GM12878 (cell line): ENCODE data around the gene MLST8. TPM values are rescaled to one million over a fixed set of nuclear protein-coding genes. Genes with fewer than 3 reads are reported as not detected.

Source experiments
- ATAC-seq: fragments of 200-7000 bp; cut with Tn5 transposase; 3 replicates; pipeline ENCODE4 v1.9.1; 2020; ENCODE audit warnings: mild to moderate bottlenecking, moderate library complexity
- BruUV-seq: library from RNA; stranded (reverse); fragments of 400-500 nt; replicated peaks from 2 replicates; lab custom pipeline; 2021; lab: Mats Ljungman, UMichigan
- CTCF ChIA-PET: fragments of 300-600 bp; sonication (Branson Sonifier 250); formaldehyde crosslinking; extraction: SDS; loops from one replicate; lab custom pipeline; 2021; ENCODE audit warnings: inconsistent platforms; lab: Yijun Ruan, JAX
- POLR2A ChIA-PET: fragments of 350-600 bp; formaldehyde crosslinking; extraction: SDS; loops from one replicate; lab custom pipeline; 2021; ENCODE audit warnings: inconsistent platforms; lab: Charles Lee
- RAD21 ChIA-PET: fragments of 300-600 bp; sonication (Branson Sonifier 250); formaldehyde crosslinking; loops from one replicate; lab custom pipeline; 2023; ENCODE audit warnings: antibody characterized with exemption; ENCODE audit not compliant: unreplicated experiment; lab: Charles Lee
- SMC1A ChIA-PET: fragments of 300-600 bp; sonication (Branson Sonifier 250); formaldehyde crosslinking; loops from one replicate; lab custom pipeline; 2023; ENCODE audit not compliant: unreplicated experiment, uncharacterized antibody; lab: Charles Lee
- DNase-seq: peaks from one replicate; pipeline ENCODE4 v3.0.0-alpha.2; 2011; ENCODE audit warnings: low read depth, low spot score
- FAIRE-seq: peaks from 3 replicates; lab custom pipeline; 2011; peaks lifted over from hg19 to GRCh38; lab: Jason Lieb, UNC
- H2AFZ ChIP-seq: 2 replicates; pipeline ENCODE4 v1.6.0; 2011; ENCODE audit warnings: low read depth, low read length, control low read depth; ENCODE audit not compliant: control insufficient read depth
- H3K27ac ChIP-seq: 2 replicates; pipeline ENCODE4 v1.5.1; 2011; ENCODE audit warnings: control low read depth; ENCODE audit not compliant: control insufficient read depth, insufficient read depth
- H3K27me3 ChIP-seq, 2 experiments: replicated peaks in 1 of 2; 2 replicates each; pipeline versions ENCODE4 v1.6.0 to v1.6.1; 2011; ENCODE audit warnings: low read length in 1 of 2; ENCODE audit not compliant: control insufficient read depth in 2 of 2, insufficient read depth in 2 of 2
- H3K36me3 ChIP-seq, 2 experiments: 2 replicates each; pipeline ENCODE4 v1.5.1; 2011; ENCODE audit warnings: low read length in 1 of 2; ENCODE audit not compliant: control insufficient read depth in 2 of 2, insufficient read depth in 2 of 2
- H3K4me1 ChIP-seq: 2 replicates; pipeline ENCODE4 v1.6.1; 2011; ENCODE audit warnings: mild to moderate bottlenecking, low read length, moderate library complexity, mixed read lengths; ENCODE audit not compliant: control insufficient read depth, insufficient read depth
- H3K4me2 ChIP-seq: 2 replicates; pipeline ENCODE4 v1.6.0; 2011; ENCODE audit warnings: control low read depth; ENCODE audit not compliant: control insufficient read depth, insufficient read depth
- H3K4me3 ChIP-seq: fragments of 200-600 bp; sonication (generic); 2 replicates; pipeline ENCODE4 v1.5.1; 2016
- H3K79me2 ChIP-seq: 2 replicates; pipeline ENCODE4 v1.6.0; 2011; ENCODE audit warnings: low read length; ENCODE audit not compliant: control insufficient read depth, insufficient read depth
- H3K9ac ChIP-seq: 2 replicates; pipeline ENCODE4 v1.8.0; 2011; ENCODE audit warnings: low read length, control low read depth, mixed read lengths; ENCODE audit not compliant: control insufficient read depth, insufficient read depth
- H3K9me3 ChIP-seq: replicated peaks from 3 replicates; pipeline ENCODE4 v1.5.1; 2011; ENCODE audit warnings: mild to moderate bottlenecking, low read length; ENCODE audit not compliant: control insufficient read depth, insufficient read depth
- H4K20me1 ChIP-seq: 2 replicates; pipeline ENCODE4 v1.6.0; 2011; ENCODE audit not compliant: control insufficient read depth, insufficient read depth
- CBFB ChIP-seq: IDR thresholded peaks from 2 replicates; pipeline ENCODE4 v1.6.1; 2016; ENCODE audit warnings: antibody characterized with exemption, low read depth
- CBX3 ChIP-seq: fragments of 200-600 bp; sonication (generic); IDR thresholded peaks from 2 replicates; pipeline ENCODE4 v1.6.1; 2016; ENCODE audit warnings: low read depth, borderline replicate concordance
- FOS ChIP-seq: IDR thresholded peaks from 3 replicates; pipeline ENCODE4 v1.6.1; 2011; ENCODE audit warnings: borderline replicate concordance; ENCODE audit not compliant: insufficient read length; ENCODE audit errors: extremely low read depth
- MTA2 ChIP-seq: fragments of 450-650 bp; IDR thresholded peaks from 2 replicates; pipeline ENCODE4 v1.6.1; 2016; ENCODE audit warnings: low read depth, mild to moderate bottlenecking, moderate library complexity
- NR2F1 ChIP-seq: fragments of 450-650 bp; conservative IDR thresholded peaks from 2 replicates; pipeline ENCODE4 v1.6.1; 2017; ENCODE audit warnings: mild to moderate bottlenecking
- TARDBP ChIP-seq: IDR thresholded peaks from 2 replicates; pipeline ENCODE4 v1.6.1; 2016; ENCODE audit warnings: borderline replicate concordance
- TCF7 ChIP-seq: IDR thresholded peaks from 2 replicates; pipeline ENCODE4 v1.6.1; 2014; ENCODE audit warnings: antibody characterized with exemption, borderline replicate concordance
- WRNIP1 ChIP-seq: IDR thresholded peaks from 2 replicates; pipeline ENCODE4 v1.6.1; 2011; ENCODE audit warnings: low read depth, low read length, improper control_type of control experiment, borderline replicate concordance
- ZNF274 ChIP-seq: IDR thresholded peaks from one replicate; pipeline ENCODE4 v1.8.0; 2011; ENCODE audit not compliant: insufficient read length, insufficient read depth
- WGBS: methylation state at CpG from one replicate; pipeline ENCODE4 v1.1.6; 2016; ENCODE audit warnings: low lambda C conversion rate; ENCODE audit not compliant: insufficient replicate concordance, insufficient coverage; ENCODE audit errors: missing lambda C conversion rate; 5-methylcytosine and 5-hydroxymethylcytosine counted together
- in situ Hi-C: fragments of 300-500 bp; cut with MboI; formaldehyde crosslinking; loops from 9 replicates; pipeline ENCODE4 v1.14.3; 2018; ENCODE audit warnings: mixed read lengths
- intact Hi-C: fragments of 100-400 bp; cut with micrococcal nuclease; formaldehyde crosslinking; loops from one replicate; pipeline ENCODE4 v1.14.2; 2022; ENCODE audit not compliant: unreplicated experiment
- polyA plus RNA-seq, 11 experiments: library from polyadenylated mRNA; depleted of rRNA in 4 of 11; unstranded in 6 of 11; stranded (reverse) in 5 of 11; fragments of >200 nt; fragmentation: Nextera tagmentation in 4 of 11; fragmentation: Illumina TruSeq in 1 of 11; extraction: Ambion mirVana in 4 of 11; extraction: Trizol in 1 of 11; gene quantifications; 1 replicate in 1 of 11; 2 replicates in 10 of 11; pipeline versions ENCODE4 v1.2.1 to v1.2.3, GENCODE V29; 2011 to 2016; ENCODE audit warnings: inconsistent platforms in 2 of 11, missing spikeins in 2 of 11, low read depth in 1 of 11
- total RNA-seq, 4 experiments: library from RNA; depleted of rRNA in 3 of 4; stranded (reverse); fragments of >200 nt in 3 of 4; fragmentation: Illumina TruSeq in 1 of 4; extraction: Trizol in 1 of 4; gene quantifications; 2 replicates each; pipeline versions ENCODE4 v1.2.1 to v1.2.3, GENCODE V29; 2013 to 2021
- TF ChIP-seq, protein P1 (sequence below): fragments of 450-650 bp; IDR thresholded peaks from 2 replicates; pipeline ENCODE4 v1.6.1; 2017; ENCODE audit warnings: antibody characterized with exemption, mild to moderate bottlenecking, moderate library complexity
- TF ChIP-seq, protein P2 (sequence below): fragments of 450-650 bp; IDR thresholded peaks from 2 replicates; pipeline ENCODE4 v1.6.1; 2017; ENCODE audit warnings: mild to moderate bottlenecking, low read depth, inconsistent platforms; ENCODE audit not compliant: poor library complexity, severe bottlenecking

MLST8 gene
- total and polyA plus RNA-seq, 10 of the 15 experiments (the other 5 are each of a cell fraction or from before 2014, with no cell fraction given): 1.0 to 114 (median 64.2) TPM

DNA sequence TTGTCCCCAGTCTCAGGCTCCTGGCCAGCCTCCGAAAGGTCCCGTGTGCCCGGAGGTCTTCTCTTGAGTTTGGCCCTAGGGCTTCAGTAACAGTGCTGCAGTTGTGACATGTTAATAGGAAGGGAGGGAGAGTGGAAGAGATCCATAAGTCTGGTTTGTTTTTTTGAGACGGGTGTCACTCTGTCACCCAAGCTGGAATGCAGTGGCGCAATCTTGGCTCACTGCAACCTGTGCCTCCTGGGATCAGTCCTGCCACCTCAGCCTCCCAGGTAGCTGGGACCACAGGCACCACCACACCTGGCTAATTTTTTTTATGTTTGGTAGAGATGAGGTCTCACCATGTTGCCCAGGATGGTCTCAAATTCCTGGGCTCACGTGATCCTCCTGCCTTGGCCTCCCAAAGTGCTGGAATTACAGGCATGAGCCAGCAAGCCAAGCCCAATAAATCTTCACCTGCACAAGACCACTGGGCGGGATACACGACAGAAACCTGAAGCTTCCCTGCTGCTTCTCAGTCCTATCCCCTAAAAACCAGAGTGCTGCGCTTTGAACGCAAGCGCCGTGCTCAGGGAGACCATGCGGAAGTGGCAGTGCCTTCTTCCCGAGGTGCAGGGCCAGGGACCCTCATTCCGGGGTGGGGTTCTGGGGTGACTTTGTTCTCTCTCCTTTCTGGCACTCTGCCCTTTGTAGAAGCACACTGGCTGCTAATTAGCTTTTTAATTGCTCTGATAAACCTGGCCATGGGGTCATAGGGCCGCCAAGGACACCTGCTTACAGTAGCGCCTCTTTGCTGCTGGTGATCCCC, 38.8 kb upstream of the MLST8 start:
- FAIRE-seq (no peak), DNase-seq (no peak), ATAC-seq (no peak)
- ChIA-PET POLR2A (no interaction called here), RAD21 (no interaction called here), CTCF (no interaction called here), SMC1A (no interaction called here)
- no peaks in the 10 kb centered on the region for H3K4me1 ChIP-seq
- H3K27me3 ChIP-seq: no peaks in the 10 kb centered on the region
- peaks cover 6 to 21% of the 10 kb centered on the region in 2 experiments; a peak in 3 of 4 replicates for H3K36me3 ChIP-seq
- no peak overlapping the region for H2AFZ ChIP-seq
- no peak overlapping the region for H3K9ac ChIP-seq
- BruUV-seq: no TSS peak
- no peak overlapping the region for H3K4me2 ChIP-seq
- in situ Hi-C loops: no loop called here
- WGBS: 96% methylated on average over 17 of the region's 17 CpGs
- no peak overlapping the region for H3K27ac ChIP-seq
- TF ChIP-seq FOS (no peak), NR2F1 (no peak), WRNIP1 (no peak), TARDBP (no peak), CBFB (no peak), MTA2 (no peak), ZNF274 (no peak), TCF7 (no peak), CBX3 (no peak)
- TF ChIP-seq, protein P1, sequence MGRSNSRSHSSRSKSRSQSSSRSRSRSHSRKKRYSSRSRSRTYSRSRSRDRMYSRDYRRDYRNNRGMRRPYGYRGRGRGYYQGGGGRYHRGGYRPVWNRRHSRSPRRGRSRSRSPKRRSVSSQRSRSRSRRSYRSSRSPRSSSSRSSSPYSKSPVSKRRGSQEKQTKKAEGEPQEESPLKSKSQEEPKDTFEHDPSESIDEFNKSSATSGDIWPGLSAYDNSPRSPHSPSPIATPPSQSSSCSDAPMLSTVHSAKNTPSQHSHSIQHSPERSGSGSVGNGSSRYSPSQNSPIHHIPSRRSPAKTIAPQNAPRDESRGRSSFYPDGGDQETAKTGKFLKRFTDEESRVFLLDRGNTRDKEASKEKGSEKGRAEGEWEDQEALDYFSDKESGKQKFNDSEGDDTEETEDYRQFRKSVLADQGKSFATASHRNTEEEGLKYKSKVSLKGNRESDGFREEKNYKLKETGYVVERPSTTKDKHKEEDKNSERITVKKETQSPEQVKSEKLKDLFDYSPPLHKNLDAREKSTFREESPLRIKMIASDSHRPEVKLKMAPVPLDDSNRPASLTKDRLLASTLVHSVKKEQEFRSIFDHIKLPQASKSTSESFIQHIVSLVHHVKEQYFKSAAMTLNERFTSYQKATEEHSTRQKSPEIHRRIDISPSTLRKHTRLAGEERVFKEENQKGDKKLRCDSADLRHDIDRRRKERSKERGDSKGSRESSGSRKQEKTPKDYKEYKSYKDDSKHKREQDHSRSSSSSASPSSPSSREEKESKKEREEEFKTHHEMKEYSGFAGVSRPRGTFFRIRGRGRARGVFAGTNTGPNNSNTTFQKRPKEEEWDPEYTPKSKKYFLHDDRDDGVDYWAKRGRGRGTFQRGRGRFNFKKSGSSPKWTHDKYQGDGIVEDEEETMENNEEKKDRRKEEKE: no peak
- TF ChIP-seq, protein P2, sequence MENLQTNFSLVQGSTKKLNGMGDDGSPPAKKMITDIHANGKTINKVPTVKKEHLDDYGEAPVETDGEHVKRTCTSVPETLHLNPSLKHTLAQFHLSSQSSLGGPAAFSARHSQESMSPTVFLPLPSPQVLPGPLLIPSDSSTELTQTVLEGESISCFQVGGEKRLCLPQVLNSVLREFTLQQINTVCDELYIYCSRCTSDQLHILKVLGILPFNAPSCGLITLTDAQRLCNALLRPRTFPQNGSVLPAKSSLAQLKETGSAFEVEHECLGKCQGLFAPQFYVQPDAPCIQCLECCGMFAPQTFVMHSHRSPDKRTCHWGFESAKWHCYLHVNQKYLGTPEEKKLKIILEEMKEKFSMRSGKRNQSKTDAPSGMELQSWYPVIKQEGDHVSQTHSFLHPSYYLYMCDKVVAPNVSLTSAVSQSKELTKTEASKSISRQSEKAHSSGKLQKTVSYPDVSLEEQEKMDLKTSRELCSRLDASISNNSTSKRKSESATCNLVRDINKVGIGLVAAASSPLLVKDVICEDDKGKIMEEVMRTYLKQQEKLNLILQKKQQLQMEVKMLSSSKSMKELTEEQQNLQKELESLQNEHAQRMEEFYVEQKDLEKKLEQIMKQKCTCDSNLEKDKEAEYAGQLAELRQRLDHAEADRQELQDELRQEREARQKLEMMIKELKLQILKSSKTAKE: no peak
- H3K79me2 ChIP-seq: peaks cover 18% of the 10 kb centered on the region
- no peaks in the 10 kb centered on the region; the same call in 2 of the 3 replicates for H3K9me3 ChIP-seq
- intact Hi-C loops: no loop called here
- H3K4me3 ChIP-seq: no peak overlapping the region
- no peaks in the 10 kb centered on the region for H4K20me1 ChIP-seq
